Erythroblast (primary cell): Measurements from ENCODE around the gene PURA.

ENCODE experiments used
- GATA1 ChIP-seq: IDR thresholded peaks from 2 replicates; pipeline ENCODE4 v1.6.1; 2011; ENCODE audit warnings: low read depth, mild to moderate bottlenecking, control low read depth, low read length, moderate library complexity
- POLR2A ChIP-seq: IDR thresholded peaks from 2 replicates; pipeline ENCODE4 v1.6.1; 2011; ENCODE audit warnings: mild to moderate bottlenecking, low read length

DNA sequence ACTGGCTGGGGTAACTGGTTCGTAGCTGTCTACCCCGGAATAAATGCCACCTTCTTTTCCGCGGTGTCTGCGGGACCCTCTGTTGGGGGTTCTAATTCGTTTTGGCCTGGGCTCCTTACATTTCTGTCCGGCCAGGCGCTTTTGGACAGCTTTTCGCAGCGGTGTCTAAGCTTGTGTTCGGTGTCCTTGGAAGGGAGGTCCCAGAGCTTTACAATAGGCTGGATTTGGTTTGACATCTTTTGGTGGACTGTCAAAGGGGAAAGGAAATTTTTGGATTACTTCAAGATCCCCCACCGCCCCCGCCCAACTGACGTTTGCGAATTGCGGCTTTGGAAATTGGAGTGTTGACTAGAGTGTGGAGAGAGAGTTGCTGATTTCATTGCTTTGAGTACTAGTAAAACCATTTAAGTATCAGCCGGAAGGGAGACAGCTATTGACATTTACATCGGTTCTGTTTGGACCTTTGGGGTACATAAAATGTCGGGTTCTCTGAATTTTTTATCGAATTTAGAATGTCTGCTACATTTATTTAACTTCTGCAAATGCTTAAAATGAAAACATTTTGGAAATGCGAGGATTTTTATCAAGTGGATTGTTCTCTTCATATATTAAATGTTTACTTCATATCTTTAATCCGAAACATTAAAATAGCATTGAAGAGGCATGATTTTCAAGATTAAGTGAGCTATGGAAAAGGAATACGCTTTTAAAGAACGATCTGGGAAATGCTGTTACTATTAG is 4.7 kb upstream of the PURA start:
- TF ChIP-seq POLR2A: no peak
- no peak for TF ChIP-seq GATA1
